ENCODE results near the gene ZNF564. TPM values are rescaled to one million over a fixed set of nuclear protein-coding genes. Genes with fewer than 3 reads are reported as not detected.
A peak's percentile ranks its signal among the peaks of the same experiment; 100 is the strongest.

The ZNF564 gene
- total and polyA plus RNA-seq, 10 of the 15 experiments (the other 5 are each of a cell fraction or from before 2014, with no cell fraction given), result 1.5 to 8.9 (median 5.4) TPM

DNA sequence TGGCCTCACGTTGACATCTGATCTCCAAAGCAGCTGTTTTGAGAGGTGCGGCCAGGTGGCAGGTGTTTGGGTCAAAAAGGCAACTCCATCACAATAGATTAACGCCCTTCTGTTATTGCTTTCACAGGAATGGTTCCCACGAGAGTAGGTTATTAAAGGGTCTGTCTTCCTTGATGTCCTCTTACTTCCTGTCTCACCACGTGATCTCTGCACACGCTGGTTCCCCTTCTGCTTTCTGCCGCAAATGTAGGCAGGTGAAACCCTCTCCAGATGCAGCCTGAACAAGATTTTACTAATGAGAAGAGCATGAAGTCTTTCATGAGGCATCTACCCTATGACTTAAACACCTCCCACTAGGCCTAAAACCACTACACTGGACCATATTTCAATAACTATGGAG lies 22.8 kb upstream of the ZNF564 start:
- WGBS (ENCODE audit: insufficient coverage, insufficient replicate concordance, low lambda C conversion rate, missing lambda C conversion rate), result 1% methylated on average over 7 of the region's 7 CpGs
- Histone ChIP-seq H3K4me2 (ENCODE audit: control insufficient read depth, insufficient read depth) (peak overlapping the region; percentile 46; the same call in 1 of the 2 replicates), H3K4me1 (ENCODE audit: control insufficient read depth, insufficient read depth, low read length) (peaks cover 6% of the 10 kb centered on the region), H2AFZ (ENCODE audit: control insufficient read depth, low read depth, low read length) (peak overlapping the region; percentile 46), H3K27me3 (replicated peaks in 1 of 2; ENCODE audit: control insufficient read depth in 2 of 2, insufficient read depth in 2 of 2, low read length in 1 of 2) (no peaks in the 10 kb centered on the region), H3K36me3 (ENCODE audit: control insufficient read depth in 2 of 2, insufficient read depth in 2 of 2, low read length in 1 of 2) (no peaks in the 10 kb centered on the region; a peak in 1 of 4 replicates), H3K9ac (ENCODE audit: control insufficient read depth, insufficient read depth, low read length) (no peak overlapping the region), H3K27ac (ENCODE audit: control insufficient read depth, insufficient read depth) (peak overlapping the region; percentile 7; the same call in 1 of the 2 replicates), H3K4me3 (no peak overlapping the region), H4K20me1 (ENCODE audit: control insufficient read depth, insufficient read depth) (no peaks in the 10 kb centered on the region), H3K79me2 (ENCODE audit: control insufficient read depth, insufficient read depth, low read length) (no peaks in the 10 kb centered on the region), H3K9me3 (replicated peaks; ENCODE audit: control insufficient read depth, insufficient read depth, low read length) (peaks cover 1% of the 10 kb centered on the region; the same call in 2 of the 3 replicates)
- SMC1A ChIA-PET (ENCODE audit: uncharacterized antibody, unreplicated experiment), result interaction anchor here (0.8 to 1.3 kb wide), 7 partner anchors 13 to 98 kb away, joined by 3 to 6 read pairs (median 3); partner anchors contain the start of genes ZNF490 and ZNF791
- RAD21 ChIA-PET (ENCODE audit: unreplicated experiment), result no interaction called here
- intact Hi-C loops (cut with micrococcal nuclease; ENCODE audit: unreplicated experiment), result no loop called here
- FAIRE-seq (peak; percentile 23), ATAC-seq (peak; percentile 89), DNase-seq (ENCODE audit: low read depth, low spot score) (peak; percentile 71)
- BruUV-seq (replicated peaks), result no TSS peak
- CTCF ChIA-PET, result interaction anchor here (0.6 to 2.9 kb wide), 12 partner anchors 11 to 104 kb away, joined by 3 to 11 read pairs (median 4); partner anchors contain the start of genes ZNF490 and ZNF791
- in situ Hi-C loops (cut with MboI), result no loop called here
- POLR2A ChIA-PET, result interaction anchor here (0.9 to 2.2 kb wide), 4 partner anchors 37 to 92 kb away, joined by 3 to 5 read pairs (median 3); partner anchors contain the start of genes MAN2B1, WDR83 and ZNF791
- TF ChIP-seq RAD51 (IDR thresholded peaks at IDR 0.05) (peak; percentile 94), EP300 (IDR thresholded peaks at IDR 0.05; ENCODE audit: borderline replicate concordance in 1 of 2, control insufficient read depth in 1 of 2, low read depth in 2 of 2, low read length in 2 of 2) (0 out of 4 replicates have a peak, but pooled peaks of 1 of the 2 experiments have one; percentile 16), IKZF1 (conservative IDR thresholded peaks at IDR 0.05) (peak; percentile 42), DPF2 (IDR thresholded peaks at IDR 0.05) (no peak), MEF2B (IDR thresholded peaks at IDR 0.05; ENCODE audit: partially characterized antibody, poor library complexity, severe bottlenecking) (peak; percentile 47), NBN (IDR thresholded peaks at IDR 0.05) (0 out of 2 replicates have a peak, but pooled peaks have one; percentile 29), BHLHE40 (IDR thresholded peaks at IDR 0.05; ENCODE audit: borderline replicate concordance in 1 of 2, low read depth in 2 of 2, low read length in 1 of 2) (peak; percentile 49 to 76; a peak in 3 of 4 replicates), NFYA (IDR thresholded peaks at IDR 0.05; ENCODE audit: borderline replicate concordance, low read depth, low read length) (no peak), IKZF2 (IDR thresholded peaks at IDR 0.05) (peak; percentile 12 to 51; a peak in 2 of 4 replicates), BMI1 (IDR thresholded peaks at IDR 0.05; ENCODE audit: borderline replicate concordance) (no peak), TCF12 (IDR thresholded peaks at IDR 0.05; ENCODE audit: low read depth, low read length) (peak; percentile 29; the same call in 1 of the 2 replicates), TCF3 (IDR thresholded peaks at IDR 0.05; ENCODE audit: borderline replicate concordance, insufficient read depth, low read depth, low read length) (0 out of 2 replicates have a peak, but pooled peaks have one; percentile 18), ZNF24 (IDR thresholded peaks at IDR 0.05) (no peak), RCOR1 (conservative IDR thresholded peaks at IDR 0.05; ENCODE audit: low read depth, low read length) (no peak)
- TF ChIP-seq, protein P1, sequence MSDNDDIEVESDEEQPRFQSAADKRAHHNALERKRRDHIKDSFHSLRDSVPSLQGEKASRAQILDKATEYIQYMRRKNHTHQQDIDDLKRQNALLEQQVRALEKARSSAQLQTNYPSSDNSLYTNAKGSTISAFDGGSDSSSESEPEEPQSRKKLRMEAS (IDR thresholded peaks at IDR 0.05; ENCODE audit: low read depth, low read length), result 0 out of 2 replicates have a peak, but pooled peaks have one; percentile 66
- TF ChIP-seq, protein P2, sequence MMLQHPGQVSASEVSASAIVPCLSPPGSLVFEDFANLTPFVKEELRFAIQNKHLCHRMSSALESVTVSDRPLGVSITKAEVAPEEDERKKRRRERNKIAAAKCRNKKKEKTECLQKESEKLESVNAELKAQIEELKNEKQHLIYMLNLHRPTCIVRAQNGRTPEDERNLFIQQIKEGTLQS (IDR thresholded peaks at IDR 0.05; ENCODE audit: borderline replicate concordance, extremely low read depth, low read depth, low read length), result 0 out of 2 replicates have a peak, but pooled peaks have one; percentile 11
- TF ChIP-seq, protein P3, sequence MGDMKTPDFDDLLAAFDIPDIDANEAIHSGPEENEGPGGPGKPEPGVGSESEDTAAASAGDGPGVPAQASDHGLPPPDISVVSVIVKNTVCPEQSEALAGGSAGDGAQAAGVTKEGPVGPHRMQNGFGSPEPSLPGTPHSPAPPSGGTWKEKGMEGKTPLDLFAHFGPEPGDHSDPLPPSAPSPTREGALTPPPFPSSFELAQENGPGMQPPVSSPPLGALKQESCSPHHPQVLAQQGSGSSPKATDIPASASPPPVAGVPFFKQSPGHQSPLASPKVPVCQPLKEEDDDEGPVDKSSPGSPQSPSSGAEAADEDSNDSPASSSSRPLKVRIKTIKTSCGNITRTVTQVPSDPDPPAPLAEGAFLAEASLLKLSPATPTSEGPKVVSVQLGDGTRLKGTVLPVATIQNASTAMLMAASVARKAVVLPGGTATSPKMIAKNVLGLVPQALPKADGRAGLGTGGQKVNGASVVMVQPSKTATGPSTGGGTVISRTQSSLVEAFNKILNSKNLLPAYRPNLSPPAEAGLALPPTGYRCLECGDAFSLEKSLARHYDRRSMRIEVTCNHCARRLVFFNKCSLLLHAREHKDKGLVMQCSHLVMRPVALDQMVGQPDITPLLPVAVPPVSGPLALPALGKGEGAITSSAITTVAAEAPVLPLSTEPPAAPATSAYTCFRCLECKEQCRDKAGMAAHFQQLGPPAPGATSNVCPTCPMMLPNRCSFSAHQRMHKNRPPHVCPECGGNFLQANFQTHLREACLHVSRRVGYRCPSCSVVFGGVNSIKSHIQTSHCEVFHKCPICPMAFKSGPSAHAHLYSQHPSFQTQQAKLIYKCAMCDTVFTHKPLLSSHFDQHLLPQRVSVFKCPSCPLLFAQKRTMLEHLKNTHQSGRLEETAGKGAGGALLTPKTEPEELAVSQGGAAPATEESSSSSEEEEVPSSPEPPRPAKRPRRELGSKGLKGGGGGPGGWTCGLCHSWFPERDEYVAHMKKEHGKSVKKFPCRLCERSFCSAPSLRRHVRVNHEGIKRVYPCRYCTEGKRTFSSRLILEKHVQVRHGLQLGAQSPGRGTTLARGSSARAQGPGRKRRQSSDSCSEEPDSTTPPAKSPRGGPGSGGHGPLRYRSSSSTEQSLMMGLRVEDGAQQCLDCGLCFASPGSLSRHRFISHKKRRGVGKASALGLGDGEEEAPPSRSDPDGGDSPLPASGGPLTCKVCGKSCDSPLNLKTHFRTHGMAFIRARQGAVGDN (IDR thresholded peaks at IDR 0.05), result peak; percentile 86

Data from GM12878 (cell line).